GM19467 (cell line): ENCODE measurements around the gene PDZD4.

Source experiments
- ATAC-seq: cut with Tn5 transposase; IDR thresholded peaks from one replicate; pipeline ENCODE4 v1.9.1; 2021; ENCODE audit warnings: mild to moderate bottlenecking, moderate library complexity; ENCODE audit not compliant: unreplicated experiment

The PDZD4 gene

GRCh38 chrX:153773741-153774575 is 56.4 kb downstream of the PDZD4 start:
- no peak for ATAC-seq

GRCh38 chrX:153773218-153773611 is 57.1 kb downstream of the PDZD4 start:
- no peak for ATAC-seq

DNA sequence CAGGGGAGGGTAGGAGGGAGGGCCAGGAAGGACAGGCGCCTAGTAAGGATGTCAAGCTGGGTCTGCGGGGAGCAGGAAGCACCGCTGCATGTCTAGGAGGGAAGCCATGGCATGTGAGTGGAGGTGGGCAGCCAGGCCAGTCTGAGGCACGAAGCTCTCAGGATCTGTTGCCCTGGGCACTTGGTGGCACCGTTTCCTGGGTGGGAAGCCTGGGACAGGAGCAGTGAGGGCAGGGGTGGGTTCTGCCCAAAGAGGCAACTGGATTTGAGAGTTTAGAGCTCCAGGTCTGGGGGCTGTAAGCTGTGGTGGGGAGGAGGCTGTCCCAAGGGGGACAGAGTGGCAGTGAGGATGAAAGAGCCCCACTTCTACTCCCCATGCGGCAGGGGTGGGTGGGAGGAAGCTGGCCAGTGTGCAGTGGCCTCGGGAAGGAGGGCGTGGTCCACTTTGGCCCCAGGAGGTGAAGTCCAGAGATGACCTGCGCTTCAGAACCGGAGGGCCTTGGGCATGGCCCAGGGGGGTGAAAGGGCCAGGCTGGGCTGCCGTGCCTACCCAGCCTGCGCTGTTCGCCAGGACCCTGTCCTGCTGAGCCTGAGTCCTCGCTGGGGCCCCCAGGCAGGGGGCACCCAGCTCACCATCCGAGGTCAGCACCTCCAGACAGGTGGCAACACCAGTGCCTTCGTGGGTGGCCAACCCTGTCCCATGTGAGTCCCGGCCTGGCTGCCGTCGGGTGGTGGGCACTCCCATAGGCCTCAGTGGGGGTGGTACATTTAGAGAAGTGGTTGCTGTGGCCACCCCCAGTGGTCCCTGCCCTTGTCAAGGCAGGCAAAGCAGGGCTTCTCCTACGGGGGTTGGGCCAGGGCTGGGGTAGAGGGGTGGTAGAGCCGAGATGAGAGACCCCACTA is 57.8 kb downstream of the PDZD4 start:
- no peak for ATAC-seq

GRCh38 chrX:153771415-153772315 is 58.7 kb downstream of the PDZD4 start:
- ATAC-seq: no peak

DNA sequence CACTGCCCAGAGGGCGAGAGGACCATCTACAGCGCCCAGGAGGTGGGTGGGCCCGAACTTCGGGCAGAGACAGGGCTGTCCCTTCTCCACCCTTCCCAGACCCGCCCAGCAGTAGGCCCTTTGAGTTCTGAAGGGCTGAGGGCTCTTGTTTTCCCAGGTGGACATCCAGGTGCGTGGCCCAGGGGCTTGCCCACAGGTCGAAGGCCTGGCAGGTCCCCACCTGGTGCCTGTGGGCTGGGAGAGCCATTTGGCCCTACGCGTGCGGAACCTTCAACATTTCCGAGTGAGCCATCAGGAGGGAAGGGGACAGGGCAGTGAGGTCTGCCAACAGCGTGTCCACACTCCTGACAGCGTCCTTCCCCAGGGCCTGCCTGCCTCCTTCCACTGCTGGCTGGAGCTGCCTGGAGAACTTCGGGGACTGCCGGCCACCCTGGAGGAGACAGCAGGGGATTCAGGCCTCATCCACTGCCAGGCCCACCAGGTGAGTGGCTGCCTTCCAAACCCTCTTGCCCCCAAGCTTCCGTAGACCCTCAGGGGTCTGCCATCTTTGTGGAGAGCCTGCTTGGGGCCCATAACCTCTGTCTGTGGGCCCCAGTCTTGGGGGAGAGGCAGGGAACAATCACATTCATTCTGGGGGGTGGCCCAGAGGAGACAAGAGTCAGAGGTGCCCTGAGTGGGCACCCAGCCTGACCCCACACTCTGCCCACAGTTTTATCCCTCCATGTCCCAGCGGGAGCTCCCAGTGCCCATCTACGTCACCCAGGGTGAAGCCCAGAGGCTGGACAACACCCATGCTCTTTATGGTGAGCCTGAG is 59.5 kb downstream of the PDZD4 start:
- ATAC-seq: no peak

DNA sequence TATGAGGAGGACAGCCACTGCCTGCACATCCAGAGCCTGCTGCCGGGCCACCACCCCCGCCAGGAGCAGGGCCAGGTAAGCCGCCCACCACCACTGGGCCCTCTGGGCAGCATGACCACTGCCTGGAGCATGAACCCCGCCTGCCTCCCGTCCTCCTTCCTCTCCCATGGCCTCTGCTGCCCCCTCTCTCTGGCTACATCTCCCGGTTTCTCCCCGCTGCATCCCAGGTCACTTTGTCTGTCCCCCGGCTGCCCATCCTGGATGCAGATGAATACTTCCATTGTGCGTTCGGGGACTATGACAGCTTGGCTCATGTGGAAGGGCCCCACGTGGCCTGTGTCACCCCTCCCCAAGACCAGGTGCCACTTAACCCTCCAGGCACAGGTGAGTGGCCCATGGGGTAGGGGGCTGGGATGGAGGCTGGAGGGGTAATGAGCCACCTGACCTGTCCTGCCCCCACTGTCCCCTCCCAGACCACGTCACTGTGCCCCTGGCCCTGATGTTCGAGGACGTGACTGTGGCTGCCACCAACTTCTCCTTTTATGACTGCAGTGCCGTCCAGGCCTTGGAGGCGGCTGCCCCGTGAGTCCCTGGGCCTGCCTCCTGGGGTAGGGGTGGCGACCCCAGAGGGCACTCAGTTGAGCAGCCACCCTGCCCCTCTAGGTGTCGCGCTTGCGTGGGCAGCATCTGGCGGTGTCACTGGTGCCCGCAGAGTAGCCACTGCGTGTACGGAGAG is 60.3 kb downstream of the PDZD4 start:
- no peak for ATAC-seq

- no peak for ATAC-seq
Measured at GRCh38 chrX:153769158-153769864, 61.0 kb downstream of the PDZD4 start.

DNA sequence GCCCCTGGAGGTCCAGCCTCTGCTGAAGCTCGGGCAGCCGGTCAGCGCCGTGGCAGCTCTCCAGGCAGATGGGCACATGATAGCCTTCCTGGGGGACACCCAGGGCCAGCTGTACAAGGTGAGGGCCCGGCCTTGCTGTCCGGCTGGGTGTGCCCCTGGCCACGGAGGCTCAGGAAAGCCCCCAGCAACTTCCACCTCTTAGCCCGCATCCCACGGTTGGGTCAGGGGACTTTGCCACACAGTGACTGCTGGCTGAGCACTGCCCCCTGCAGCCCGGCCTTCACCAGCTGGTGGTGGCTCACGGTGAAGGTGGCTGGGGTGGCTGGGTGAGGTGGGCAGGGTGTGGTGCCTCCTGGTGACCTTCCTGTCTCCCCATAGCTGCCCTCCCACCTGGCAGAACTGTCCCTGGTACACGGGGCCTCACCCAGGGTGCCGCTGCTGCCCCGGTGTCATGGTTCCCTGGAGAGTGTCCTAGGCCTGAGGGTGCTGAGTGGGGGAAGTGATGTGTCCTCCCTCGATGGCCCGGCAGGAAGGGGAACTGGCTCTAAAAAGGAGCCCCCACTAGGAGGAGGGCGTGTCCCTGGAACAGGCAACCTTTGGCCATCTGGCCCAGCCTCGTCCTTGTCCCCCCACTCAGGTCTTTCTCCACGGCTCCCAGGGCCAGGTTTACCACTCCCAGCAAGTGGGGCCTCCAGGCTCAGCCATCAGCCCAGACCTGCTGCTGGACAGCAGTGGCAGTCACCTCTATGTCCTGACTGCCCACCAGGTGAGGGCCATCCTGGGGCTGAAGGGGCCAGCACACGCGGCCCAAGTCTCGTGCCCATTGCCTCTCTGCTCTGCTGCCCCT is 61.8 kb downstream of the PDZD4 start:
- no peak for ATAC-seq

DNA sequence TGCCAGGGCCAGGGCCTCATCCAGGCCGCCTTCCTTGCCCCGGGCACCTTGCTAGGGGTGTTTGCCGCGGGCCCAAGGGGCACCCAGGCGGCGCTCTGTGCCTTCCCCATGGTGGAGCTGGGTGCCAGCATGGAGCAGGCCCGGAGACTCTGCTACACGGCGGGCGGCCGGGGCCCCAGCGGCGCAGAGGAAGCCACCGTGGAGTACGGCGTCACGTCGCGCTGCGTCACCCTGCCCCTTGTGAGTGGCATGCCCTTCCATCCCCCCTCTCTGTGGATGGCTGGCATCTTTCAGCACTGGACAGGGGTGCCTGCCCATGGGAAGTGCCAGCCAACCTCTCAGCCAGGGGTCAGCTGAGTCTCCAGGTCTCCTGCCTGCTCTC is 62.7 kb downstream of the PDZD4 start:
- no peak for ATAC-seq

DNA sequence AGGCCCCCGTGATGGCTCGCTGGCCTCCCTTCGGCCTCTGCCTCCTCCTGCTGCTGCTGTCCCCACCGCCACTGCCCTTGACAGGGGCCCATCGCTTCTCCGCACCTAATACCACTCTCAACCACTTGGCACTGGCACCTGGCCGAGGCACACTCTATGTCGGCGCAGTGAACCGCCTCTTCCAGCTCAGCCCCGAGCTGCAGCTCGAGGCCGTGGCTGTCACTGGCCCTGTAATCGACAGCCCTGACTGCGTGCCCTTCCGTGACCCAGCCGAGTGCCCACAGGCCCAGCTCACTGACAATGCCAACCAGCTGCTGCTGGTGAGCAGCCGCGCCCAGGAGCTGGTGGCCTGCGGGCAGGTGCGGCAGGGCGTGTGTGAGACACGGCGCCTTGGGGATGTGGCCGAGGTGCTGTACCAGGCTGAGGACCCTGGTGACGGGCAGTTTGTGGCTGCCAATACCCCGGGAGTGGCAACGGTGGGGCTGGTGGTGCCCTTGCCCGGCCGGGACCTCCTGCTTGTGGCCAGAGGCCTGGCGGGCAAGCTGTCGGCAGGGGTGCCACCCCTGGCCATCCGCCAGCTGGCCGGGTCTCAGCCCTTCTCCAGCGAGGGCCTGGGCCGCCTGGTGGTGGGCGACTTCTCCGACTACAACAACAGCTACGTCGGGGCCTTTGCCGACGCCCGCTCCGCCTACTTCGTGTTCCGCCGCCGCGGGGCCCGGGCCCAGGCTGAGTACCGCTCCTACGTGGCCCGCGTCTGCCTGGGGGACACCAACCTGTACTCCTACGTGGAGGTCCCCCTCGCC is 63.3 kb downstream of the PDZD4 start:
- no peak for ATAC-seq

DNA sequence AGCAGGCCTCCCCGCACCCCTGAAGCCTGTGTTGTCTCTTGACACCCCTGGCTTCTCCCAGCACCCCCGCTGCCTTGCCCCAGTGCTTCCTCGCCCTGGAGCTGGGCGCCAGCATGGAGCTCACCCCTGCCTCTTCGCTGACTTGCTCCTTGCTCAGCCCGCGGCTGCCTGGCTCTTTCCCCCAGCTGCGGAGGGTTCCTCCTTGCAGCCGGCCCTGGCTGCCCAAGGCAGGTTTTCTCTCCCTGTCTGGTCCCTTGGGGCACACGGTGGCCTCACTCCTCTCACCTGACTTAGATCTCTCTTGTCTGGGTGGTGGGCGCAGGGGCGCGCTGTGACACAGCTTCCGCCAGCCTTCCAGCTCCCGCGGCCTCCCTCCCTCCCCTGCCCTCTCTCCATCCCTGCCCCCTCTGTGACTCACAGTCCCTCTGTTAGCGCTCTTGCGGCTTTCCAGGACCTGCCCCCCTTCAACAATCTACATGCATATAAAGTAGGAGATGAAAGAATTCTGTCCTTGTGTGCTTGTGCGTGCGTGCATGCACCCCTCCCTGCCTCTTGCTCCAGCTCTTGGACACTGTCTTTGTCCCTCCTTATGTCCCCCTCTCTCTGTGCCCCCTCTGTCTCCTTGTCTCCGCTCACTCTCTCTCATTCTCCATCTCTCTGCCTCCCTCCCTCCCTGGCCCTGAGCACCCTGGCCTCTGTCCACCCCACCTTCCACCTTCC is 64.1 kb downstream of the PDZD4 start:
- no peak for ATAC-seq

DNA sequence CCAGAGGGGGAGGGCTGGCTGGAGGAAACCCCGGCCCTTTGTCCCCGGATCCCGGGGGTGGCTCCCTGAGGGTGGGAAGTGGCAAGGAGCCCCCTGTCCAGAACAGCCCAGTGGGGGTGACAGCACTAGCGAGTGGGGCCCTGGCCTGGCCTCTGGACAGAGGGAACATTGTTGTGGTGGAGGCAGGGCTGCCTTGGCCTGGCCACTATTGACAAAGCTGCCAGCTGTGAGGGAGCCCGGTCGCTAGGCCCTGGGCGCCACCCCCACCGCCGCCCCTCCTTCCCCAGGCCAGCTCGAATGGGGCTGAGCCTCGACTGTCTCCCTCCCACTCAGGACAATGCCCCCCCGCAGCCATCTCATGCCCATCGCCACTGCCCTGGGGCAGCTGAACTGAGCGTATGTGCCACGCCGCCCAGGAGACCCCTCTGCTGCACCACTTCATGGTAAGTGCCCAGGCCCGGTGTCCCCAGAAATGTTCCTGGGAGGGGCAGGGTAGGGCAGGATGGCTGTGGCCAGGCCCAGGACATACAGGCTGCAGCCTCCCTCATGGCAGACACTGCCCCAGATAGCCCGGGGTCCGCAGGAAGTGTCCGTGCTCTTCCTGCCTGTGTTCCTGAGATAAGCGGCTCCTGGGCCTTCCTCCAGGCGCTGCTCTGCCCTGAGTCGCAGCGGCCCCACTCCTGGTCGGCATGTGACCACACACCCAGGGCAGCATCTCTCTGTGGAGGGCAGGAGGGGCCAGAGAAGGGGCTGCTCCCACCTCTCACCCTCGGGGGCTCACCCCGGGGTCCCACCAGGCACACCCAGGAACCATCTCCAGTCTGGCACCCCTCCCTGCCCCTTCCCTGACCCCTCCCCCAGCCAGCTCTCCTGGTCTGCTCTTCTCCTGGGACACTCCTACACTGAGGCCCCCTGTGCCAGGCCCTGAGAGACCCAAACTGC is 64.9 kb downstream of the PDZD4 start:
- ATAC-seq: no peak

GRCh38 chrX:153764786-153765137 is 65.6 kb downstream of the PDZD4 start:
- ATAC-seq: no peak

DNA sequence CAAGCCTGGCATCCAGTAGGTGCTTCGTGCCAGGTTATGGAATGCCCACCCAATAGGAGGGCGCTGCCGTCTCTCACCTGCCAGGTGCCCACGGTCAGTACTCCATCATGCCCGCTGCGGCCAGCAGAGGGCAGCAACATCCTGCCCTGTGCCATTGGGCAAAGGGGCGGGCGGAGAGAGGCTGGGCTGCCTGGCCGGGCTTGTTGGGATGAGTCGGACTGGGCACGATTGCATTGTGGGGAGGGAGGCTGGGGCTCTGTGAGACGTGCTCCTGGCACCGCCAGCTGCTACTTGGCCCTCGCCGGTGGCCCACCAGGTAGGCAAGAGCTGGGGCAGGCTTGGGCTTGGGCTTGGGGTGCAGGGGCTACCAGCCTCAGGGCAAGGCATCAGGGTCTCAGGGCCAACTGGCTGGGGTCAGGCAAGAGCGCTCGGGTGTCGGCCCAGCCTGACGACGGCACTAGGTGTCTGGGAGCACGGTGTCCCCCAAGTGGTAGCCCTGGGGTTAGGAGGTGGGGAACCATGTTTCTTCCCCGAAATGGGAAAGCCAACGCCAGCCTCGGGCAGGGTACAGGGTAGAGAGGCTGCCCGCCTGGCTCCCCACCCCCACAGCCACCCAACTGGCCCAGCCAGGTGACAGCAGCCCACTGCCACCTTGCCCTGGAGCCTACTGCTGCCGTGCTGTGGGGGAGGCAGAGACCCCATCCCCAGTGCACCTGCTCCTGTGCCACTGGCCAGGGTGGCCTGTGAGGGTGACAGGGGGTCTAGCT is 66.2 kb downstream of the PDZD4 start, which contains the start of gene PLXNB3:
Gene PLXNB3 (plus strand): TSS at position 261 of the 767 bp plus-strand sequence. CDS start 1,287 bp downstream, outside the sequence.
- peak; percentile 52 for ATAC-seq
